Measurements from ENCODE around the gene GRM5.

GRM5 gene

GRCh38 chr11:88603091-88603867 lies 462.5 kb downstream of the GRM5 start:
- no peak for DNase-seq

GRCh38 chr11:88597387-88597786 lies 468.4 kb downstream of the GRM5 start:
- DNase-seq = no peak

- DNase-seq = no peak
These were observed 469.0 kb downstream of the GRM5 start for GRCh38 chr11:88596786-88597185.

GRCh38 chr11:88594274-88594950 lies 471.4 kb downstream of the GRM5 start:
- DNase-seq = no peak

GRCh38 chr11:88590361-88590760 lies 475.4 kb downstream of the GRM5 start:
- DNase-seq = no peak

GRCh38 chr11:88583251-88583650 lies 482.5 kb downstream of the GRM5 start:
- no peak for DNase-seq

- no peak for DNase-seq
These were observed 486.3 kb downstream of the GRM5 start for GRCh38 chr11:88579466-88579865.

GRCh38 chr11:88576741-88577140 lies 489.0 kb downstream of the GRM5 start:
- no peak for DNase-seq

GRCh38 chr11:88575916-88576315 lies 489.9 kb downstream of the GRM5 start:
- no peak for DNase-seq

GRCh38 chr11:88569342-88569741 lies 496.4 kb downstream of the GRM5 start:
- DNase-seq = no peak

- no peak for DNase-seq
These were observed 510.0 kb downstream of the GRM5 start for GRCh38 chr11:88555829-88556202.

- no peak for DNase-seq
These were observed 510.6 kb downstream of the GRM5 start for GRCh38 chr11:88555018-88555828.

- no peak for DNase-seq
These were observed 512.6 kb downstream of the GRM5 start for GRCh38 chr11:88553204-88553603.

- peak; percentile 11 to 58 (median 12) for DNase-seq
These were observed 513.3 kb downstream of the GRM5 start for GRCh38 chr11:88552379-88553062.

GRCh38 chr11:88544656-88545280 lies 521.0 kb downstream of the GRM5 start:
- no peak for DNase-seq

- peak; percentile 35 to 81 (median 60) for DNase-seq
These were observed 521.7 kb downstream of the GRM5 start for GRCh38 chr11:88543902-88544655.

- no peak for DNase-seq
These were observed 524.8 kb downstream of the GRM5 start for GRCh38 chr11:88541006-88541405.

- no peak for DNase-seq
These were observed 527.7 kb downstream of the GRM5 start for GRCh38 chr11:88538098-88538497.

- DNase-seq = no peak
These were observed 528.2 kb downstream of the GRM5 start for GRCh38 chr11:88537613-88538012.

GRCh38 chr11:88536616-88537265 lies 529.0 kb downstream of the GRM5 start:
- DNase-seq = no peak

GRCh38 chr11:88535916-88536547 lies 529.8 kb downstream of the GRM5 start:
- peak in 1 of 5 donors; percentile 76 for DNase-seq

All from T-helper 1 cell (primary cell).